ENCODE data around the gene C19orf38.
"Not testable (repeated sequence)": the region's sequence is repeated elsewhere in the genome, so short reads cannot be mapped to it uniquely, and the experiment has no call there.

Gene C19orf38

DNA sequence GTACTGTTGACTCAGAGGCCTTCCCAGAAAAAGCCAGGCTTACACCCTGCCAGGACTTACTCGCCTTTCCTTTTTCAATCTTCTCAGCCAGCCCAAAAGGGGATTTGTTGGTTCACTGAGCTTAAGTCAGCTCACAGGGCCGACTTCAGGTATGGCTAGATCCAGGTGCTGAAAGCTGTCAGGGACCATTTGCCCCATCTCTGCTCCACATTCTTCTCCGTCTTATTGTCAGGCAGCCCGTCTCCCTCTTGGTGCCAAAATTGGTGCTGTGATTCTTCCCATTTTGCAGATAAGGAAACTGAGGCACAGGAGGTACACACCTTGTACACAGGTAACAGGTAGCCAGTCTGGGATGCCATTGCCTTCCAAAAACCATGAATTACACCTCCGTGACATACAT is 2.4 kb downstream of the C19orf38 start:
- H3K27ac ChIP-seq (ENCODE audit: low read depth in 2 of 2, low read length in 2 of 2) = no peak overlapping the region
- H3K4me1 ChIP-seq (ENCODE audit: control insufficient read depth in 2 of 2, insufficient read depth in 2 of 2, low read length in 2 of 2) = no peaks in the 10 kb centered on the region
- no peaks in the 10 kb centered on the region for H3K27me3 ChIP-seq (ENCODE audit: control insufficient read depth in 2 of 2, insufficient read depth in 2 of 2, low read length in 2 of 2)
- no peak overlapping the region for H3K4me3 ChIP-seq (ENCODE audit: low read length in 2 of 2)
- no peaks in the 10 kb centered on the region for H3K36me3 ChIP-seq (ENCODE audit: control insufficient read depth in 2 of 2, insufficient read depth in 2 of 2, low read length in 2 of 2)
- H3K9ac ChIP-seq (ENCODE audit: low read depth in 1 of 2, low read length in 2 of 2) = no peak overlapping the region
- H3K9me3 ChIP-seq (ENCODE audit: control insufficient read depth in 2 of 2, low read length in 2 of 2) = no peaks in the 10 kb centered on the region

DNA sequence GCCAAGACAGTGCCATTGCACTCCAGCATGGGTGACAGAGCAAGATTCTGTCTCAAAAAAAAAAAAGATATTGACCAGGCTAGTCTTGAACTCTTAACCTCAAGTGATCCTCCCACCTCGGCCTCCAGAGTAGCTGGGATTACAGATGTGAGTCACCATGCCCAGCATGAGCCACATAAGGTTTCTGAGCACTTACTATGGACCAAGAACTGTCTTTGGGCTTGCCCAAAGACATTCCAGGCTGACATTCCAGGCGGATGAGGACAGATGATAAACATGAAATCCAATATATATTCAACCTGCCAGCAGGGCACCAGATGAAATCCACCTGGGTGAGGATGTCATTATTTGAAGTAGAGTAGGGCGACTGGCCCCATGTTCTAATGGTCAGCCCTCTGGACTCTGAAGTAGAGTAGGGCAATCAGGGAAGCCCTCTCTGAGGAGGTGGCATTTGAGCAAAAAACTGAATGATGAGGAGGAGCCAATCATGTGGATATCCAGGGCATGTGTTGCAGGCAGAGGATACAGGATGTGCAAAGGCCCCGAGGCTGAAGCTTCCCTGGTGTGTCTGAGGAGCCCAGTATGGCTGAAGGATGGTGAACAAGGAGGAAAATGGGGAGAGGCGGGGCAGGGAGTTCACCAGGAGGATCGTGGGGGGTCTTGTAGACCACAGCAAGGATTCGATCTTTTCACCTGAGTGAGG is 4.0 kb downstream of the C19orf38 start:
- H3K4me3 ChIP-seq (ENCODE audit: low read length in 2 of 2) = no peak overlapping the region
- no peak overlapping the region for H3K9ac ChIP-seq (ENCODE audit: low read depth in 1 of 2, low read length in 2 of 2)
- no peaks in the 10 kb centered on the region for H3K36me3 ChIP-seq (ENCODE audit: control insufficient read depth in 2 of 2, insufficient read depth in 2 of 2, low read length in 2 of 2)
- no peak overlapping the region for H3K27ac ChIP-seq (ENCODE audit: low read depth in 2 of 2, low read length in 2 of 2)
- H3K9me3 ChIP-seq (ENCODE audit: control insufficient read depth in 2 of 2, low read length in 2 of 2) = no peaks in the 10 kb centered on the region
- H3K4me1 ChIP-seq (ENCODE audit: control insufficient read depth in 2 of 2, insufficient read depth in 2 of 2, low read length in 2 of 2) = no peaks in the 10 kb centered on the region
- no peaks in the 10 kb centered on the region for H3K27me3 ChIP-seq (ENCODE audit: control insufficient read depth in 2 of 2, insufficient read depth in 2 of 2, low read length in 2 of 2)

DNA sequence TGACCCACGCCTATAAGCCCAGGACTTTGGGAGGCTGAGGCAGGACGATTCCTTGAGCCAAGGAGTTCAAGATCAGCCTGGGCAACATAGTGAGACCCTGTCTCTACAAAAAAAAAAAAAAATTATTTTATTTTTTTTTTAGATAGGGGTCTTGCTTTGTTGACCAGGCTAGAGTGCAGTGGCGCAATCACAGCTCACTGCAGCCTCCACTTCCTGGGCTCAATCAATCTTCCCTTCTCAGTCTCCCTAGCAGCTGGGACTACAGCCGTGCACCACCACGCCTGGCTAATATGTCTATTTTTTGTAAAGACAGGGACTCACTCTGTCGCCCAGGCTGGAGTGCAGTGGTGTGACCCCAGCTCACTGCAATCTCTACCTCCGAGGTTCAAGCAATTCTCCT is 4.7 kb downstream of the C19orf38 start:
- H3K4me3 ChIP-seq (ENCODE audit: low read length in 2 of 2) = no peak overlapping the region
- H3K9ac ChIP-seq (ENCODE audit: low read depth in 1 of 2, low read length in 2 of 2) = no peak overlapping the region
- H3K9me3 ChIP-seq (ENCODE audit: control insufficient read depth in 2 of 2, low read length in 2 of 2) = no peaks in the 10 kb centered on the region
- no peaks in the 10 kb centered on the region for H3K27me3 ChIP-seq (ENCODE audit: control insufficient read depth in 2 of 2, insufficient read depth in 2 of 2, low read length in 2 of 2)
- no peaks in the 10 kb centered on the region for H3K36me3 ChIP-seq (ENCODE audit: control insufficient read depth in 2 of 2, insufficient read depth in 2 of 2, low read length in 2 of 2)
- no peak overlapping the region for H3K27ac ChIP-seq (ENCODE audit: low read depth in 2 of 2, low read length in 2 of 2)
- no peaks in the 10 kb centered on the region for H3K4me1 ChIP-seq (ENCODE audit: control insufficient read depth in 2 of 2, insufficient read depth in 2 of 2, low read length in 2 of 2)

DNA sequence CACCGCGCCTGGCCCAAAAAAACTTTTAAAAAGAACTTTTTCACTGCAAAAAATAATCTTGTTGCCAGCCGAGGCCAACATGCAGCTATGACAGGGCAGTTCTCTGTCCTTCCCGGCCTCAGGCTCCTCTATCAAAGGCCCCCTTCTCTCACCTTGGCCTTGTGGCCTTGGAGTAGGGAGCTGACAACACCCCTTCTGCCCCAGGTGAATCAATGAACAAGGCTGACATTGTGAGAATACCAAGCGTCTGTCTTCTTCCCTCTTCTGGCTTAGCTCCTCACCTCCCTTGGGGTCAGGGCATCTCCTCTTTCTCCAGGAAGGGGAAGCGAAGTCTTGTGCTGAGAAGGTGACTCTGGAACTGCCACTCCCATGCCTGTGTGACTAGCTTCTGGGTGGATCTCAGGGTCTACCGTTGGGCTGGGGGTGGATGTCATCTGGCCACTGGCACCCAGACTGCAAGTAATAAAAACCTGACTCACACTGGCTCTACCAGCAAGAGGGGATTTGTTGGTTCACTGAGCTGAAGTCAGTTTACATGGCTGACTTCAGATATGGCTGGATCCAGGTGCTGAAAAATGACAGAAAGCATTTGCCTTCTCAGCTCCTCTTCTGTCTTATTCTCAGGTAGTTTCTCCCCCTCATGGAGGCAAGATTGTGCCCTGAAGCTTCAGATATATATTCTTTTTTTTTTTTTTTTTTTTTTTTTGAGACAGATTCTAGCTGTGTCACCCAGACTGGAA is 6.3 kb downstream of the C19orf38 start:
- H3K4me1 ChIP-seq (ENCODE audit: control insufficient read depth in 2 of 2, insufficient read depth in 2 of 2, low read length in 2 of 2) = no peaks in the 10 kb centered on the region
- no peaks in the 10 kb centered on the region for H3K36me3 ChIP-seq (ENCODE audit: control insufficient read depth in 2 of 2, insufficient read depth in 2 of 2, low read length in 2 of 2)
- H3K27ac ChIP-seq (ENCODE audit: low read depth in 2 of 2, low read length in 2 of 2) = no peak overlapping the region
- H3K27me3 ChIP-seq (ENCODE audit: control insufficient read depth in 2 of 2, insufficient read depth in 2 of 2, low read length in 2 of 2) = no peaks in the 10 kb centered on the region
- H3K9ac ChIP-seq (ENCODE audit: low read depth in 1 of 2, low read length in 2 of 2) = no peak overlapping the region
- H3K9me3 ChIP-seq (ENCODE audit: control insufficient read depth in 2 of 2, low read length in 2 of 2) = no peaks in the 10 kb centered on the region
- no peak overlapping the region for H3K4me3 ChIP-seq (ENCODE audit: low read length in 2 of 2)

DNA sequence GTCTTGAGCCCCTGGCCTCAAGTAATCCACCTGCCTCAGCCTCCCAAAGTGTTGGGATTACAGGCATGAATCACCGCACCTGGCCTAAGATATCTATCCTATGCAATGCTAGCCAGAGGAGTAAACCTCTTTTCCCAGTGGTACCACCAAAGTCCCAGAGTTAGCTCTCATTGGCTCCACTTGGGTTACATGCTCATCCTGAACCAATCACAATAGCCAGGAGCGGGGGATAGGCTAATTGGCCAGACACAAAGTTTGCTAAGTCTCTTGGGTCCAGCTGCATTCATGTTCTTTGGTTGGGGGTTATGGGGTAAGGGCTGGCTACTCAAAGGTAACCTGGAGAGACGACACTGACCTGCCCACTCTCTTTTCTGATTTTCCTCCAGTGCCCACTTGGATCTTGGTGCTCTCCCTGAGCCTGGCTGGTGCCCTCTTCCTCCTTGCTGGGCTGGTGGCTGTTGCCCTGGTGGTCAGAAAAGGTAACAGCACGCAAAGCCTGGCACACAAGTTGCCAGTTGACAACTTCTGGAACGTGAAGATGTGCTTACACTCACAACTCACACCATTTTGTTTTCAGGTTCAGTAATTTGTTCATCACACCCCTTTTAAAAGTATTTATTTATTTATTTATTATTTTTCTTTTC is 7.8 kb downstream of the C19orf38 start:
- Histone ChIP-seq H3K27me3 (ENCODE audit: control insufficient read depth in 2 of 2, insufficient read depth in 2 of 2, low read length in 2 of 2) (no peaks in the 10 kb centered on the region), H3K4me1 (ENCODE audit: control insufficient read depth in 2 of 2, insufficient read depth in 2 of 2, low read length in 2 of 2) (no peaks in the 10 kb centered on the region), H3K36me3 (ENCODE audit: control insufficient read depth in 2 of 2, insufficient read depth in 2 of 2, low read length in 2 of 2) (no peaks in the 10 kb centered on the region), H3K4me3 (ENCODE audit: low read length in 2 of 2) (no peak overlapping the region), H3K27ac (ENCODE audit: low read depth in 2 of 2, low read length in 2 of 2) (no peak overlapping the region), H3K9me3 (ENCODE audit: control insufficient read depth in 2 of 2, low read length in 2 of 2) (no peaks in the 10 kb centered on the region), H3K9ac (ENCODE audit: low read depth in 1 of 2, low read length in 2 of 2) (no peak overlapping the region)

DNA sequence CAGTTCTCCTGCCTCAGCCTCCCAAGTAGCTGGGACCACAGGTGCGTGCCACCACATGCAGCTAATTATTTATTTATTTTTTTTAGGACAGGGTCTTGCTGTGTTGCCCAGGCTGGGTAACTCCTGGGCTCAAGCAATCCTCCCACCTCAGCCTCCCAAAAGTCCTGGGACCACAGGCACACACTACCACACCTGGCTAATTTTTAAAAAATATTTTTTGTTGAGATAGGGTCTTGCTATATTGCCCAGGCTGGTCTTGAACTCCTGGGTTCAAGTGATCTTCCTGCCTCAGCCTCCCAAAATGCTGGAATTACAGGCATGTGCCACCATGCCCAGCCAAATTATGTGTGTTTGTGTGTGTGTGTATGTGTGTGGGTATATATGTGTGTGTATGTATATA is 8.7 kb downstream of the C19orf38 start:
- H3K4me3 ChIP-seq (ENCODE audit: low read length in 2 of 2); H3K4me1 ChIP-seq (ENCODE audit: control insufficient read depth in 2 of 2, insufficient read depth in 2 of 2, low read length in 2 of 2); H3K27me3 ChIP-seq (ENCODE audit: control insufficient read depth in 2 of 2, insufficient read depth in 2 of 2, low read length in 2 of 2); H3K9me3 ChIP-seq (ENCODE audit: control insufficient read depth in 2 of 2, low read length in 2 of 2); H3K36me3 ChIP-seq (ENCODE audit: control insufficient read depth in 2 of 2, insufficient read depth in 2 of 2, low read length in 2 of 2); H3K27ac ChIP-seq (ENCODE audit: low read depth in 2 of 2, low read length in 2 of 2); H3K9ac ChIP-seq (ENCODE audit: low read depth in 1 of 2, low read length in 2 of 2): not testable (repeated sequence)

DNA sequence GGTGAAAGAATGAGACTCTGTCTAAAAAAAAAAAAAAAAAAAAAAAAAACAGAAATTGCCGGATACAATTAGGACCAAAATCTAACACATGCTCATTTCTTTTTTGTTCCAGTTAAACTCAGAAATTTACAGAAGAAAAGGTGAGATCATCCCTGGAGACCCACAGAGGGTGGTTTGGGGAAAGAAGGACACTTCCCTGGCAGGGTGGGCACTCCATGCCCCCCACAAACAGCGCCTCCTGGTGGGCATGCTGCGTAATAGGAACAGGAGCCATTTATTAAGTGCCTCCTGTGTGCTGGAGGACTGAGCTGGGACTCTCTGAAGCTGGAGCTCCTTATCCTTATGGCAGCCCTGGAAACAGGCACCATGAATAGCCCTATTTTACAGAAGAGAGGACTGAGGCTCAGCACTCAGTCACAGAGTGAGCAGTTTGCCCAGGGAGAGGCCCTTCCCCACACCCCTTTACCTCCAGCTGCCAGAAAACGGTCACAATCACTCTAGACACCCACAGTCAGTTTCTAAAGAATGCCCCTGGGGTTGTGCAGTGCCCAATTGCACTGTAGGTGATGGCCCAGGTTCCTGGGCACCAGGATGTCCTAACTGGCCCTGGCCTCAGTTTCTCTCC is 10.1 kb downstream of the C19orf38 start:
- Histone ChIP-seq H3K36me3 (ENCODE audit: control insufficient read depth in 2 of 2, insufficient read depth in 2 of 2, low read length in 2 of 2) (no peaks in the 10 kb centered on the region), H3K4me3 (ENCODE audit: low read length in 2 of 2) (no peak overlapping the region), H3K9ac (ENCODE audit: low read depth in 1 of 2, low read length in 2 of 2) (no peak overlapping the region), H3K27me3 (ENCODE audit: control insufficient read depth in 2 of 2, insufficient read depth in 2 of 2, low read length in 2 of 2) (no peaks in the 10 kb centered on the region), H3K27ac (ENCODE audit: low read depth in 2 of 2, low read length in 2 of 2) (no peak overlapping the region), H3K4me1 (ENCODE audit: control insufficient read depth in 2 of 2, insufficient read depth in 2 of 2, low read length in 2 of 2) (no peaks in the 10 kb centered on the region), H3K9me3 (ENCODE audit: control insufficient read depth in 2 of 2, low read length in 2 of 2) (no peaks in the 10 kb centered on the region)

DNA sequence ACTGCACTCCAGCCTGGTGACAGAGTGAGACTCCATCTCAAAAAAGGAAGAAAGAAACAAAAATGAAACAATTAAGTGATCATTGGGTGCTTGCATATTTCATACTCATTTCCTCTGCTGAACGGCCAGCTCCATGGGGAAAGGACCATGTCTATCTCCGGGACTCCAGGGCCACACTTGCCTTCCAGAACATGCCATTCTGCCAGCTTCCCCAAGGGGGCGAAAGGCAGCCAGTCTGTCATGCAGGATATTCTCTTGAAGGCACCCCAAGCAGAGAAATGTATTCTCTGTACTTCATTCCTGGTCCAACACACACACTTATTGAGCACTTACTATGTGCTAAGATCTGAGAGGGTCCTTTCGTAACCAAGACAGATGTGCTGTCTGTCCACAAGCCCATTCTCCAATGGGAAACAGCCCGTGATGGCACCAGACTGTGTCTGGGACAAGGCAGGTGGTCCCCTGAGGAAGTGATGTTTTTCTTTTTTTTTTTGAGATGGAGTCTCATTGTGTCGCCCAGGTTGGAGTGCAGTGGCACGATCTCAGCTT is 13.0 kb downstream of the C19orf38 start:
- Histone ChIP-seq H3K27me3 (ENCODE audit: control insufficient read depth in 2 of 2, insufficient read depth in 2 of 2, low read length in 2 of 2) (no peaks in the 10 kb centered on the region), H3K9ac (ENCODE audit: low read depth in 1 of 2, low read length in 2 of 2) (no peak overlapping the region), H3K4me1 (ENCODE audit: control insufficient read depth in 2 of 2, insufficient read depth in 2 of 2, low read length in 2 of 2) (peaks cover 0 to 5% of the 10 kb centered on the region in 2 donors), H3K27ac (ENCODE audit: low read depth in 2 of 2, low read length in 2 of 2) (no peak overlapping the region), H3K4me3 (ENCODE audit: low read length in 2 of 2) (no peak overlapping the region), H3K36me3 (ENCODE audit: control insufficient read depth in 2 of 2, insufficient read depth in 2 of 2, low read length in 2 of 2) (no peaks in the 10 kb centered on the region), H3K9me3 (ENCODE audit: control insufficient read depth in 2 of 2, low read length in 2 of 2) (no peaks in the 10 kb centered on the region)

DNA sequence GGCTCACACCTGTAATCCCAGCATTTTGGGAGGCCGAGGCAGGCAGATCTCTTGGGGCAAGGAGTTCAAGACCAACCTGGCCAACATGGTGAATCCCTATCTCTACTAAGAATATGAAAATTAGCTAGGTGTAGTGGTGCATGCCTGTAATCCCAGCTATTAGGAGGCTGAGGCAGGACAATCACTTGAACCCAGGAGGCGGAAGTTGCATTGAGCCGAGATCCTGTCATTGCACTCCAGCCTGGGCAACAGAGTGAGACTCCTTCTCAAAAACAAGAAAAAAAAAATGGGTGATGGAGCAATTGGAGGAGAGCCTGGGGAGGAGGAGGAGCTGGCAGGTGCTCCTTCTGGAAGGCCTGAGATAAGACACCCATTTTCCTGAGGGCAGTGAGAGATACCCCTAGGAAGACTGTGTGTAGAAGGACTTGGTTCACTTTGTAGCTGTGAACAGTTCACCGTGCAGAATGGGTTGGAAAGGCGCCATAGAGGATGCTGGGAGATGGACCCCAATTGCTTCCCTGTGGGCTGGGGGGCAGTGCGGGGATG is 14.4 kb downstream of the C19orf38 start:
- no peak overlapping the region for H3K4me3 ChIP-seq (ENCODE audit: low read length in 2 of 2)
- peaks cover 0 to 5% of the 10 kb centered on the region in 2 donors for H3K4me1 ChIP-seq (ENCODE audit: control insufficient read depth in 2 of 2, insufficient read depth in 2 of 2, low read length in 2 of 2)
- no peak overlapping the region for H3K27ac ChIP-seq (ENCODE audit: low read depth in 2 of 2, low read length in 2 of 2)
- no peaks in the 10 kb centered on the region for H3K9me3 ChIP-seq (ENCODE audit: control insufficient read depth in 2 of 2, low read length in 2 of 2)
- H3K36me3 ChIP-seq (ENCODE audit: control insufficient read depth in 2 of 2, insufficient read depth in 2 of 2, low read length in 2 of 2) = no peaks in the 10 kb centered on the region
- no peak overlapping the region for H3K9ac ChIP-seq (ENCODE audit: low read depth in 1 of 2, low read length in 2 of 2)
- H3K27me3 ChIP-seq (ENCODE audit: control insufficient read depth in 2 of 2, insufficient read depth in 2 of 2, low read length in 2 of 2) = no peaks in the 10 kb centered on the region

Measured in mucosa of rectum (tissue), 2 donors.